ENCODE results near the gene RBM15.

RBM15 gene, protein sequence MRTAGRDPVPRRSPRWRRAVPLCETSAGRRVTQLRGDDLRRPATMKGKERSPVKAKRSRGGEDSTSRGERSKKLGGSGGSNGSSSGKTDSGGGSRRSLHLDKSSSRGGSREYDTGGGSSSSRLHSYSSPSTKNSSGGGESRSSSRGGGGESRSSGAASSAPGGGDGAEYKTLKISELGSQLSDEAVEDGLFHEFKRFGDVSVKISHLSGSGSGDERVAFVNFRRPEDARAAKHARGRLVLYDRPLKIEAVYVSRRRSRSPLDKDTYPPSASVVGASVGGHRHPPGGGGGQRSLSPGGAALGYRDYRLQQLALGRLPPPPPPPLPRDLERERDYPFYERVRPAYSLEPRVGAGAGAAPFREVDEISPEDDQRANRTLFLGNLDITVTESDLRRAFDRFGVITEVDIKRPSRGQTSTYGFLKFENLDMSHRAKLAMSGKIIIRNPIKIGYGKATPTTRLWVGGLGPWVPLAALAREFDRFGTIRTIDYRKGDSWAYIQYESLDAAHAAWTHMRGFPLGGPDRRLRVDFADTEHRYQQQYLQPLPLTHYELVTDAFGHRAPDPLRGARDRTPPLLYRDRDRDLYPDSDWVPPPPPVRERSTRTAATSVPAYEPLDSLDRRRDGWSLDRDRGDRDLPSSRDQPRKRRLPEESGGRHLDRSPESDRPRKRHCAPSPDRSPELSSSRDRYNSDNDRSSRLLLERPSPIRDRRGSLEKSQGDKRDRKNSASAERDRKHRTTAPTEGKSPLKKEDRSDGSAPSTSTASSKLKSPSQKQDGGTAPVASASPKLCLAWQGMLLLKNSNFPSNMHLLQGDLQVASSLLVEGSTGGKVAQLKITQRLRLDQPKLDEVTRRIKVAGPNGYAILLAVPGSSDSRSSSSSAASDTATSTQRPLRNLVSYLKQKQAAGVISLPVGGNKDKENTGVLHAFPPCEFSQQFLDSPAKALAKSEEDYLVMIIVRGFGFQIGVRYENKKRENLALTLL

DNA sequence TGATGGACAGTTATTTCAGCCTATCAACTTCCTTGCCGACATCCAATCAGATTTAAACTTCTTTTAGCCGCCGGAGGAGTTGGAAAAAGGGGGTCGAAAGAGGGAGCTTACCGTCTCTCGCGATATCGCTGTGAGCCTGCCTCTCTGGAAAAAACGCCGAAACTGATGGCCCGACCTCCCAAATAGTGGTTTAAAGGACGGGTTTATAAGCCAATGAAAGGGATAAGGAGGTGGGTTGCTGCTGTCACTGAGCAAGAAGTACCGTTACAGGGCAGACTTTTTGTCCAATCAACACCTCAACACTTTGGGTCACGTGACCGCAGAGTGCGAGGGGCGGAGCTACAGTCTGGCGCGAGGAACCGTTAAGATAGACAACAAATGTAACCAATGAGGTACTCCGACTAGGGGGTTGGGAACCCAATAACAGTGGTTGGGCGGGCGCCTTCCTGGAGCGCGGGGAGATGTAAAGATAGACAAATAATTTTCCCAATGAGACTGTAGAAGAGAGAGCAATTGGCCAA is at the start of gene RBM15:
TSS of gene RBM15 (plus strand) at position 492 of the 521 bp plus-strand sequence. CDS start at position 521, 29 bp downstream.
- TF ChIP-seq, protein P1, sequence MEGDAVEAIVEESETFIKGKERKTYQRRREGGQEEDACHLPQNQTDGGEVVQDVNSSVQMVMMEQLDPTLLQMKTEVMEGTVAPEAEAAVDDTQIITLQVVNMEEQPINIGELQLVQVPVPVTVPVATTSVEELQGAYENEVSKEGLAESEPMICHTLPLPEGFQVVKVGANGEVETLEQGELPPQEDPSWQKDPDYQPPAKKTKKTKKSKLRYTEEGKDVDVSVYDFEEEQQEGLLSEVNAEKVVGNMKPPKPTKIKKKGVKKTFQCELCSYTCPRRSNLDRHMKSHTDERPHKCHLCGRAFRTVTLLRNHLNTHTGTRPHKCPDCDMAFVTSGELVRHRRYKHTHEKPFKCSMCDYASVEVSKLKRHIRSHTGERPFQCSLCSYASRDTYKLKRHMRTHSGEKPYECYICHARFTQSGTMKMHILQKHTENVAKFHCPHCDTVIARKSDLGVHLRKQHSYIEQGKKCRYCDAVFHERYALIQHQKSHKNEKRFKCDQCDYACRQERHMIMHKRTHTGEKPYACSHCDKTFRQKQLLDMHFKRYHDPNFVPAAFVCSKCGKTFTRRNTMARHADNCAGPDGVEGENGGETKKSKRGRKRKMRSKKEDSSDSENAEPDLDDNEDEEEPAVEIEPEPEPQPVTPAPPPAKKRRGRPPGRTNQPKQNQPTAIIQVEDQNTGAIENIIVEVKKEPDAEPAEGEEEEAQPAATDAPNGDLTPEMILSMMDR (IDR thresholded peaks at IDR 0.05; ENCODE audit: low read depth, low read length, poor library complexity, severe bottlenecking), result no peak
- no peak for TF ChIP-seq EZH2phosphoT487 (IDR thresholded peaks at IDR 0.05; ENCODE audit: borderline replicate concordance, low read length)
- H3K79me2 ChIP-seq (ENCODE audit: control insufficient read depth, low read length), result peaks cover 74% of the 10 kb centered on the region
- peaks cover 53% of the 10 kb centered on the region for H3K4me1 ChIP-seq (ENCODE audit: control insufficient read depth, low read length)
- H3K27ac ChIP-seq (ENCODE audit: low read depth, low read length), result peak within 1 kb of the TSS; percentile 93
- peak within 1 kb of the TSS; percentile 91 for H3K4me2 ChIP-seq (ENCODE audit: low read length)
- H3K36me3 ChIP-seq (ENCODE audit: control insufficient read depth, low read length), result peaks cover 56% of the 10 kb centered on the region
- peaks cover 38% of the 10 kb centered on the region for H4K20me1 ChIP-seq (ENCODE audit: control insufficient read depth, insufficient read depth, low read depth, low read length)
- peak within 1 kb of the TSS; percentile 91 for H3K4me3 ChIP-seq (ENCODE audit: low read length)
- peaks cover 11% of the 10 kb centered on the region for H3F3A ChIP-seq (ENCODE audit: control insufficient read depth, insufficient read depth)
- H3K9me3 ChIP-seq (ENCODE audit: control insufficient read depth, insufficient read depth, low read length), result no peaks in the 10 kb centered on the region
- no peaks in the 10 kb centered on the region for H3K9me2 ChIP-seq (replicated peaks; ENCODE audit: control insufficient read depth, low read length)
- no peaks in the 10 kb centered on the region for H3K27me3 ChIP-seq (ENCODE audit: control insufficient read depth, low read length)

DNA sequence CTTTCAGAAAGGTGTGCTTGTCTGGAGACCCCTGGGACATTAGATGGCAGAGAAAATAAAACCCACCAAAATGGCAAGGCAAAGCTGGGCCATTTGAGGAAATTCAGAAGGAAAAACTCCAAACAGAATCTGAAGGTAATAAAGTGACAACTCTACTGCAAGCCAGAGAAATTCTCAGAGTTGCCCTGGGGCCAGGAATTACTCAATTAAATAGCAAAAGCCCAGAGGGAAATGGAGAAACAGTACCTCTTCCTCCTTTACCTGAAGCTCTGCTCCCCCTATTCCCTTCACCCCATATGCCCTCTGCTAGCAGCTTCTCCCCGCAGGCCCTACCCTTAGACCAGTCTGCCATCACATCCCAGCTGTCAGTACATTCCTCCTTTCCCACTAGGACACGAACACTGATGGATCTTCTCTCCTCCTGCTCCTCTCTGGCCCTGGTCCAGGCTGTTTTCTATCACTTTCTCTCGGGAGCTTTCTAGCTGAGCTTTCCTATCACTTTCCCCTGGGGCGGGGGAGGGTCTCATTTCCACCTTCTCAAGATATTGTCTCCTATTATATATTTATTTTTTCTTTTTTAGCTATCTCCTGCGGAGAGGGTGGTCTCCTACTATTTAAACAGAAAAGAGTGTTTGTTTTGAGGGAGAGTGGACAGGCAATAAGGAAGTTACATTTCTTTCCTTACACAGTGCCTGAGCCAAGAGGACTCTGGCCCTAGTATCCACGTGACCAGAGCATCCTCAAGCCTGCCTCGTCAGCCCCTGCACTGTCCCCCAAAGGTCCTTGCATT is 47.7 kb upstream of the RBM15 start:
- no peaks in the 10 kb centered on the region for H3K9me2 ChIP-seq (replicated peaks; ENCODE audit: control insufficient read depth, low read length)
- no peaks in the 10 kb centered on the region for H3K27me3 ChIP-seq (ENCODE audit: control insufficient read depth, low read length)
- no peaks in the 10 kb centered on the region for H3K9me3 ChIP-seq (ENCODE audit: control insufficient read depth, insufficient read depth, low read length)
- no peaks in the 10 kb centered on the region for H4K20me1 ChIP-seq (ENCODE audit: control insufficient read depth, insufficient read depth, low read depth, low read length)
- H3K4me3 ChIP-seq (ENCODE audit: low read length), result no peak overlapping the region
- H3K79me2 ChIP-seq (ENCODE audit: control insufficient read depth, low read length), result no peaks in the 10 kb centered on the region
- TF ChIP-seq EZH2phosphoT487 (IDR thresholded peaks at IDR 0.05; ENCODE audit: borderline replicate concordance, low read length), result no peak
- TF ChIP-seq, protein P1 (IDR thresholded peaks at IDR 0.05; ENCODE audit: low read depth, low read length, poor library complexity, severe bottlenecking), result no peak
- no peak overlapping the region for H3K4me2 ChIP-seq (ENCODE audit: low read length)
- H3K27ac ChIP-seq (ENCODE audit: low read depth, low read length), result no peak overlapping the region
- no peaks in the 10 kb centered on the region for H3K4me1 ChIP-seq (ENCODE audit: control insufficient read depth, low read length)
- H3F3A ChIP-seq (ENCODE audit: control insufficient read depth, insufficient read depth), result no peaks in the 10 kb centered on the region
- H3K36me3 ChIP-seq (ENCODE audit: control insufficient read depth, low read length), result no peaks in the 10 kb centered on the region

DNA sequence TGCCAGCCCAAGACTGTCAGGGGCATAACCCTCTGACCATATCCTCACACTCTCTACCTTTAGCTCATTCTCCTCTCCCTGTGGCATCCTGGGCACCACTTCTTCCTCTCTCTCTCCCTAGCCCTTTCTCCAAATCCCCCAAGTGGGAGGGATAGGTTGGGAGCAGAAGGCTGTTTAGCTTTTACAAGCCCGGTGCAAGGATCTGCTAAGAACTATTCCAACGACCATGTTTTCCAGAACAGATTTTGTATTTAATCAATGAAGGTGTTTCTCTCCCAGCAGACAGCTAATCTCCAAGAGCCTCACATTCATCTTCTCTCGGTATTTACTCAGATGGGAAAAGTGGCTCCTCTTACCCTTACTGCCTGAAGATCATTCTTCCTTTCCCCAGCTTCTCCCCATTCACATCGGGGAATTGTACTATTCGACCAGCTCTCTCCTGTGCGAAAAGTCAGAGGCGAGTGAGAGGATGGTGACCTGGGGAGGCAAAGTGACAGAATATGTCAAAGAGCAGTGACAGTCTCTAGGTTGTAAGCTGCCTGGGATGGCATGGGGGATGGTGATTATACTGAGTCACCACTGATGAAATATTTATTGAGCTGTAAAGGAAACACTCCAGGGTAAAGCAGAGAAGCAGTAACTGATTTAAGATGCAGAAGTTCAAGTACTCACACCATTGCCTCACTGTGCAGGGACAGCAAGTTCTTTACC is 47.0 kb upstream of the RBM15 start:
- H3K4me3 ChIP-seq (ENCODE audit: low read length), result no peak overlapping the region
- no peaks in the 10 kb centered on the region for H3F3A ChIP-seq (ENCODE audit: control insufficient read depth, insufficient read depth)
- no peaks in the 10 kb centered on the region for H3K79me2 ChIP-seq (ENCODE audit: control insufficient read depth, low read length)
- H3K4me2 ChIP-seq (ENCODE audit: low read length), result no peak overlapping the region
- H3K9me2 ChIP-seq (replicated peaks; ENCODE audit: control insufficient read depth, low read length), result no peaks in the 10 kb centered on the region
- peaks cover 2% of the 10 kb centered on the region; the same call in 1 of the 2 replicates for H3K27me3 ChIP-seq (ENCODE audit: control insufficient read depth, low read length)
- H3K27ac ChIP-seq (ENCODE audit: low read depth, low read length), result no peak overlapping the region
- no peaks in the 10 kb centered on the region for H3K36me3 ChIP-seq (ENCODE audit: control insufficient read depth, low read length)
- H4K20me1 ChIP-seq (ENCODE audit: control insufficient read depth, insufficient read depth, low read depth, low read length), result no peaks in the 10 kb centered on the region
- no peaks in the 10 kb centered on the region for H3K9me3 ChIP-seq (ENCODE audit: control insufficient read depth, insufficient read depth, low read length)
- TF ChIP-seq EZH2phosphoT487 (IDR thresholded peaks at IDR 0.05; ENCODE audit: borderline replicate concordance, low read length), result no peak
- TF ChIP-seq, protein P1 (IDR thresholded peaks at IDR 0.05; ENCODE audit: low read depth, low read length, poor library complexity, severe bottlenecking), result no peak
- no peaks in the 10 kb centered on the region for H3K4me1 ChIP-seq (ENCODE audit: control insufficient read depth, low read length)
